ENCODE results near the gene RCN2. TPM values are rescaled to one million over a fixed set of nuclear protein-coding genes. Genes with fewer than 3 reads are reported as not detected.

Gene RCN2
- total RNA-seq, 1 donor from 2014 or later: 65.5 TPM

DNA sequence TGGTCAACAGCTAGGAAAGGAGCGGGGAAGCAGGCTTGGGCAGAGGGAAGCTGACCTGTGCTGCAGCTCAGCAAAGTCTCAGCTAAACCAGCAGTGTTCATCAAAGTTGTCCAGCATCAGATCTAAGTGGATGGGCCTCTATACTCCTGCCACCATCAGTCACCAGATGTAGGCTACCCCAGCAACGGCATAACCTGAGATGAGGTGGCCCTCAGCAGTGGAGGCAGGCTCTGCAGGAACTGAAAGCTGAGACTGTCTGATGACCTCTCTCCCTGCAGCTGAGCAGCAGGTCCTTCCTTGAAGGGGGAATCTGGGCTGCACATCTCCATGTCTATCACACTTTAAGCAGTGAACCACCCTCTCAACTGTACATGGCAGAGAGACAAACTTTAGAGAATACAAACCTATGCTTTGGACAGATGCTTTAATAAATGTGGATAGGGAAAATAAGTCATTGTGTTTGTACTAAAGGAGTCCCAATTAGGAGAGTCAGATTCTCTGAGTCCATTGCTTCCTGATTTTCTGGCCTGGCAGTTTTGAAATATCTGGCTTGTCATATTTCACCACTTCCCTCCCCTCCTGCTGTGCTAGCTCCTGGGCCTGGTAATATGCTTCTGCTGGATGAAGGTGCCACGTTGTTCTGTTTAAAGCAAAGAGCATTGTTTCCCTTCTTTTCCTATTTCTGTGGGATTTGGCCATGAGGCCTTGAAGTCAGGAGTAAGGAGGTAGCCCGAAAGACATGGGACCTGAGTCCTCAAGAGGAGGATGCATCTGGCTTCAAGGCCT, 52.2 kb downstream of the RCN2 start:
- intact Hi-C loops (cut with DNase I): no loop called here
- no peaks in the 10 kb centered on the region for H3K27me3 ChIP-seq
- no peaks in the 10 kb centered on the region for H3K9me3 ChIP-seq
- no peak for TF ChIP-seq CTCF (IDR thresholded peaks at IDR 0.05)
- H3K27ac ChIP-seq: no peak overlapping the region
- H3K4me3 ChIP-seq: no peak overlapping the region
- no peaks in the 10 kb centered on the region for H3K4me1 ChIP-seq
- H3K36me3 ChIP-seq: no peaks in the 10 kb centered on the region
- DNase-seq (ENCODE audit: low spot score in 2 of 2): peak in 1 of 2 donors; percentile 60

DNA sequence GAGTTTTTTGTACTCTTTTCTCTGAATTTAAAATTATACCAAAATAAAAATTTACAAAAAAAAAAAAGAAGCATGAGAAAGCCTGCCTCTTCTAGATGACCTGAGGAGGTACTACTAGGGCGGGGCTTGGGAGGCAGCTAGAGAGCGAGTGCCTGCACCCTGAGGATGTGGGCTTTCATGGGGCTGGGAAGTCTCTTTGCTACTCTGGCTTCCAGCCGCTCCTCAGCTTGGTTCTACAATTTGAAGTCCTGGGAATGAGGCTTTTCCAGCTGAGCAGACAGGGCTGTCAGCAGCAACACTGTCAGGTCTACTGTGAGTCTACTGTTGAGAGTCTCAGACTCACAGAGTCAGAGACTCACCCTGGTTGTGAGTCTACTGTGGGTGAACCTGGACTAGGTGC, 55.2 kb downstream of the RCN2 start:
- no peaks in the 10 kb centered on the region for H3K36me3 ChIP-seq
- TF ChIP-seq CTCF (IDR thresholded peaks at IDR 0.05): no peak
- peak in 1 of 2 donors; percentile 43 for DNase-seq (ENCODE audit: low spot score in 2 of 2)
- H3K27me3 ChIP-seq: no peaks in the 10 kb centered on the region
- H3K4me1 ChIP-seq: no peaks in the 10 kb centered on the region
- H3K9me3 ChIP-seq: no peaks in the 10 kb centered on the region
- H3K27ac ChIP-seq: no peak overlapping the region
- no peak overlapping the region for H3K4me3 ChIP-seq
- intact Hi-C loops (cut with DNase I): no loop called here

DNA sequence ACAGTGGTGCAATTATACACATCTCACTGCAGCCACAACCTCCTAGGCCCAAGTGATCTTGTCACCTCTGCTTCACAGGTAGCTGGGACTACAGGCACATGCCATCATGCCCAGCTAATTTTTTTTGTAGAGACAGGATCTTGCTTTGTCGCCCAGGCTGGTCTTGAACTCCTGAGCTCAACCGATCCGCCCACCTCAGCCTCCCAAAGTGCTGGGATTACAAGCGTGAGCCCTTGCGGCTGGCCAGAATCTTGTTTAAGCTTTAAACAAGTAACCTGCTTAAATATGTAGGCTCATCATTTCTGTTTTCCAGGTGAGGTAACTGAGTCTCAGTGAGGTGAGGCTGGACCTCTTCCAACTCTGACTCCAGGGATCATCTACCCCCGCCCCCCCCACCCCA, 55.7 kb downstream of the RCN2 start:
- intact Hi-C loops (cut with DNase I): no loop called here
- H3K27me3 ChIP-seq: no peaks in the 10 kb centered on the region
- no peaks in the 10 kb centered on the region for H3K4me1 ChIP-seq
- no peaks in the 10 kb centered on the region for H3K36me3 ChIP-seq
- TF ChIP-seq CTCF (IDR thresholded peaks at IDR 0.05): no peak
- H3K9me3 ChIP-seq: no peaks in the 10 kb centered on the region
- H3K27ac ChIP-seq: no peak overlapping the region
- H3K4me3 ChIP-seq: no peak overlapping the region
- peak in 1 of 2 donors; percentile 13 for DNase-seq (ENCODE audit: low spot score in 2 of 2)

DNA sequence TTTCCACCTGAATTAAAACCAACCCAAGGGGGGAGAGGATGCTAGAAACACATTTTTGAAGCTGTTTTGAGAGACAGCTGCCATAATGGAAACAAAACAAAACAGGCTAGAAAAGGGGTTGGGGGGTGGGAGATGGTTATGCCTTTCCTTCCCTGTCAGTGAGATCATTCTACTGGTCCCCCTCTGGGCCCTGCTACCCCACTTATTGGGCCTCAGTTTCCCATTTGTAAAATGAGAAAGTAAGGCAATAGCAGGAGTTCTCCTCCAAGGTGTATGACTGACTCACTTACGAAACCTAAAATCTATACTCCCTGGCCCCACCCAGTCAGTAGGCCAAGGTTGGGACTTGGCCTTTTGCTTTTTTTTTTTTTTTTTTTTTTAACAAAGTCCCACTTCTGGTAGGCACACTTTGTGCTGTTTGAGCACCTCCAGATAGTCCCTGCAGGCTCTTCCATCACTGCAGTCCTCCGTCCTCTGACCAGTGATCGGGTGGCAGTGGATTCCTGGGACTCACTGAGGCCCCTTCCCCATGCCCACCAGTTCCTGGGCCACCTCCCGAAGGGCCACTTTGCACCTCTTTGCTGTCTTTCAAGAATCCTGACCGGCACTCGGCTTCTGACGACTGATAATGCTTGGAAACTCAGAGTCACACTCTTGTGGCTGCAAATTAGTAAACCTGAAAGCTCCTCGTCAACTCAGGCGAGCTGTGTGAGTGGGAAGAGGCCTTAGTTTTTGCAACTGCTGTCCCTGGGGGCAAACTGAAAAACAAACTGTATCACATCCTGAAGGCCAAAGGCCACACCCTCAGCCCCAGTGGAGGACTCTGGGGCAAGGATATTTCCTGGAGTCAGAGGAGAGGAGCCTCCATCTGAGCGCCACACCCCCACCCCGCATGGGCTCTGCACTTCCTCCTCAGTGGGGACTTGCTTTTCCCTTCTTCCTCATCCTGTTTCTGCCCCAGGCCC, 56.6 kb downstream of the RCN2 start:
- Histone ChIP-seq H3K27ac (no peak overlapping the region), H3K9me3 (no peaks in the 10 kb centered on the region), H3K27me3 (no peaks in the 10 kb centered on the region), H3K36me3 (no peaks in the 10 kb centered on the region), H3K4me1 (no peaks in the 10 kb centered on the region), H3K4me3 (no peak overlapping the region)
- DNase-seq (ENCODE audit: low spot score in 2 of 2): peak in 1 of 2 donors; percentile 65
- no peak for TF ChIP-seq CTCF (IDR thresholded peaks at IDR 0.05)
- intact Hi-C loops (cut with DNase I): no loop called here

DNA sequence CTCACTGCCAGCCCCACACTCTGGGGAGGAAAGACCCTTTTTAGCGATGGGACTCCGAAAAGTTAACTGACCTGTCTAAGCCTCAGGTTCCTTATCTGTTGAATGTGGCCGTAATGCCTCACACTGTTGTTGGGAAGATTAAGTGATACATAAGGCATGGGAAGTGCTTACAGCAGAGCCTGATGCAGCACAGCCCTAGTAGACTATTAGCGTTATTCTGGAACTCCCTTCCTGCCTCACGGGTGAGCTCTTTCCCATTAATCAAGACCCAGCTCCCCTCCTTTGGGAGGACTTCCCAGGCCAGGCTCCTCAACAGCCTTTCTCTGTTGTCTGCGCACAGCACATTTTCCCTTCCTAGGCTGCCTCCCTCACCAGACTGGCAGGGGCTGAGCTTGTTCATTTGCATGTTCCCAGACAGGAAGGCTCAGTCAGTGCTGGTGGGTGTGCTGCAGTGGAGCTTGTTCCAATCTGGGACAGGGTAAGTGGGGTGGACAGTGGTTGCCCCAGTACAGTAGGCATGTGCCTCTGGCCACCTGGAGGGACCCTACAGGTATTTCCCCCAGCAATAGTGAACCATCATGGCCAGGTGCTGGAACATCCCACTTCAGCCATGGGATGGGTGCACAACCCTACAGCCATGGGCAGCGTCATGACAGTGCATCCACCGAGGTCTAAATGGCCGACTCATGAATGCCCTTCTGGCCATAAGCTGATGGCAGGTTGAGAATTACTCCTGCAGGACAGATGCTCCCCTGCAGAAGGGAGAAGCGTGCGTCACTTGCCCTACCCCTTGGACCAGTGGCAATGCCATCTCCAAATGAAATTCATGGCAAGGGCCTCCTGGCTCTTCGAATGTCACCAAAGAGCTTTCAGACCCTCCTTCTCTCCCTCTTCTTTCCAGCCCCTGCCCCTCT, 57.6 kb downstream of the RCN2 start:
- peak in 1 of 2 donors; percentile 55 for DNase-seq (ENCODE audit: low spot score in 2 of 2)
- TF ChIP-seq CTCF (IDR thresholded peaks at IDR 0.05): no peak
- intact Hi-C loops (cut with DNase I): no loop called here
- Histone ChIP-seq H3K36me3 (no peaks in the 10 kb centered on the region), H3K4me3 (no peak overlapping the region), H3K9me3 (no peaks in the 10 kb centered on the region), H3K27me3 (no peaks in the 10 kb centered on the region), H3K4me1 (no peaks in the 10 kb centered on the region), H3K27ac (no peak overlapping the region)

All from ascending aorta (tissue), 2 donors.